Prostate gland (tissue), 2 donors: ENCODE data around the gene PKP4.

Experiments used
- POLR2AphosphoS5 ChIP-seq: sonication (generic); formaldehyde crosslinking; IDR thresholded peaks from one replicate; pipeline ENCODE4 v1.6.1; 2017; ENCODE audit warnings: antibody characterized with exemption
- TF ChIP-seq, protein P1 (sequence below), 4 experiments: fragments of 200-600 bp in 2 of 4; fragments of 450-650 bp in 2 of 4; sonication (generic) in 2 of 4; IDR thresholded peaks; 1 replicate in 3 of 4; 2 replicates in 1 of 4; pipeline ENCODE4 v1.5.1; 2016 to 2019; ENCODE audit warnings: antibody characterized with exemption in 4 of 4, mild to moderate bottlenecking in 2 of 4, moderate library complexity in 2 of 4

DNA sequence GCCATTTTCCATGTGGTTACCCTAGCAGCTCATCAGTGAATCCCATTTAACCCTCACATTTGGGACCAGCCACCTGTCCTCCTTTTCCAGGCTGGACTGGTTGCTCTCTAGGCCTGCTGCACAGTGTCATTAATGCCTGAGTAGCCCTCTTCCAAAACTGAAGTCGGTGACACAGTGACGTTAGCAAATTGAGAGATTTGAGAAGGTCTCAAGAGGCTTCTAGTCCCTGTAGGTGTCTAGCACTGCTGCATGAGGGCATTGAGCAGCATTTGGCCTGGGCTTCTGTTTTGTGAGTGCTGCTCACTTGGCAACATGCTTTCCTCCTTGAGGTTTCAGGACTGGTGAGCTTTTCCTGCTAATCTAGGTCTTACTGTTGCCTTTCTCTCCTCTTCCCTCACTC, 36.7 kb downstream of the PKP4 start:
- TF ChIP-seq, protein P1, sequence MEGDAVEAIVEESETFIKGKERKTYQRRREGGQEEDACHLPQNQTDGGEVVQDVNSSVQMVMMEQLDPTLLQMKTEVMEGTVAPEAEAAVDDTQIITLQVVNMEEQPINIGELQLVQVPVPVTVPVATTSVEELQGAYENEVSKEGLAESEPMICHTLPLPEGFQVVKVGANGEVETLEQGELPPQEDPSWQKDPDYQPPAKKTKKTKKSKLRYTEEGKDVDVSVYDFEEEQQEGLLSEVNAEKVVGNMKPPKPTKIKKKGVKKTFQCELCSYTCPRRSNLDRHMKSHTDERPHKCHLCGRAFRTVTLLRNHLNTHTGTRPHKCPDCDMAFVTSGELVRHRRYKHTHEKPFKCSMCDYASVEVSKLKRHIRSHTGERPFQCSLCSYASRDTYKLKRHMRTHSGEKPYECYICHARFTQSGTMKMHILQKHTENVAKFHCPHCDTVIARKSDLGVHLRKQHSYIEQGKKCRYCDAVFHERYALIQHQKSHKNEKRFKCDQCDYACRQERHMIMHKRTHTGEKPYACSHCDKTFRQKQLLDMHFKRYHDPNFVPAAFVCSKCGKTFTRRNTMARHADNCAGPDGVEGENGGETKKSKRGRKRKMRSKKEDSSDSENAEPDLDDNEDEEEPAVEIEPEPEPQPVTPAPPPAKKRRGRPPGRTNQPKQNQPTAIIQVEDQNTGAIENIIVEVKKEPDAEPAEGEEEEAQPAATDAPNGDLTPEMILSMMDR (IDR thresholded peaks at IDR 0.05) = no peak
- TF ChIP-seq POLR2AphosphoS5 = no peak
